H1 (cell line): ENCODE measurements around the gene NT5DC3. TPM values are rescaled to one million over a fixed set of nuclear protein-coding genes. Genes with fewer than 3 reads are reported as not detected.

Experiments used
- CTCF ChIA-PET: fragments of 300-600 bp; sonication (Branson Sonifier 250); formaldehyde crosslinking; loops from one replicate; lab custom pipeline; 2021; ENCODE audit not compliant: partially characterized antibody; lab: Charles Lee
- POLR2A ChIA-PET: fragments of 300-600 bp; sonication (Branson Sonifier 250); formaldehyde crosslinking; loops from one replicate; lab custom pipeline; 2021; ENCODE audit warnings: inconsistent platforms; ENCODE audit not compliant: partially characterized antibody; lab: Charles Lee
- DNase-seq, 2 experiments: peaks; one replicate each; pipeline versions ENCODE4 v3.0.0 to v3.0.0-alpha.2; 2010 to 2022; ENCODE audit warnings: low spot score in 2 of 2, low read depth in 1 of 2, mixed read lengths in 1 of 2
- FAIRE-seq: peaks from 2 replicates; lab custom pipeline; 2011; peaks lifted over from hg19 to GRCh38; lab: Jason Lieb, UNC
- H2AFZ ChIP-seq: 2 replicates; pipeline ENCODE4 v1.8.1; 2012; ENCODE audit warnings: low read length, inconsistent platforms
- H2AK5ac ChIP-seq: 2 replicates; pipeline ENCODE4 v1.6.1; 2013; ENCODE audit warnings: low read depth, low read length
- H2BK120ac ChIP-seq: replicated peaks from 2 replicates; pipeline ENCODE3; 2013; ENCODE audit warnings: low read depth, low read length, inconsistent platforms
- H2BK12ac ChIP-seq: 2 replicates; pipeline ENCODE4 v1.6.1; 2013; ENCODE audit warnings: low read depth, low read length
- H2BK15ac ChIP-seq: 2 replicates; pipeline ENCODE4 v1.6.1; 2013; ENCODE audit warnings: low read length
- H2BK20ac ChIP-seq: 2 replicates; pipeline ENCODE4 v1.6.1; 2013; ENCODE audit warnings: low read length
- H2BK5ac ChIP-seq: 2 replicates; pipeline ENCODE4 v1.6.1; 2013; ENCODE audit warnings: low read depth, low read length
- H3K14ac ChIP-seq: 2 replicates; pipeline ENCODE4 v1.6.1; 2013; ENCODE audit warnings: inconsistent platforms; ENCODE audit not compliant: insufficient read length
- H3K18ac ChIP-seq: 2 replicates; pipeline ENCODE4 v1.6.1; 2013; ENCODE audit warnings: low read length; ENCODE audit errors: extremely low read depth
- H3K23ac ChIP-seq: 2 replicates; pipeline ENCODE4 v1.6.1; 2013; ENCODE audit warnings: inconsistent platforms; ENCODE audit not compliant: insufficient read length
- H3K23me2 ChIP-seq: 2 replicates; pipeline ENCODE4 v1.6.1; 2013; ENCODE audit warnings: low read depth, low read length
- H3K27ac ChIP-seq: 2 replicates; pipeline ENCODE4 v1.6.1; 2011; ENCODE audit warnings: low read depth, low read length, inconsistent platforms
- H3K27me3 ChIP-seq, 4 experiments: replicated peaks in 1 of 4; 1 replicate in 1 of 4; 2 replicates in 3 of 4; pipeline versions ENCODE4 v1.6.1 to v1.8.1; 2011 to 2013; ENCODE audit warnings: low read length in 3 of 4, mild to moderate bottlenecking in 3 of 4, inconsistent platforms in 2 of 4, mixed read lengths in 2 of 4, moderate library complexity in 1 of 4; ENCODE audit not compliant: control insufficient read depth in 3 of 4, insufficient read depth in 3 of 4; ENCODE audit errors: extremely low read depth in 1 of 4
- H3K36me3 ChIP-seq, 4 experiments: 2 replicates each; pipeline versions ENCODE4 v1.6.1 to v1.8.1; 2011 to 2013; ENCODE audit warnings: mild to moderate bottlenecking in 4 of 4, low read length in 3 of 4, moderate library complexity in 2 of 4, control low read depth in 1 of 4, inconsistent platforms in 1 of 4; ENCODE audit not compliant: insufficient read depth in 4 of 4, control insufficient read depth in 2 of 4
- H3K4ac ChIP-seq: replicated peaks from 2 replicates; pipeline ENCODE3; 2013; ENCODE audit warnings: low read length, low read depth, mixed read lengths, inconsistent platforms; ENCODE audit not compliant: insufficient read length
- H3K4me1 ChIP-seq, 4 experiments: replicated peaks in 1 of 4; 1 replicate in 1 of 4; 2 replicates in 3 of 4; pipeline versions ENCODE4 v1.6.1 to v1.8.1; 2011 to 2013; ENCODE audit warnings: low read length in 3 of 4, inconsistent platforms in 2 of 4, mixed read lengths in 1 of 4; ENCODE audit not compliant: insufficient read depth in 4 of 4, control insufficient read depth in 3 of 4
- H3K4me2 ChIP-seq, 2 experiments: 2 replicates each; pipeline versions ENCODE4 v1.6.1 to v1.8.1; 2011 to 2013; ENCODE audit warnings: low read depth in 2 of 2, low read length in 2 of 2, control low read depth in 1 of 2, inconsistent platforms in 1 of 2, mild to moderate bottlenecking in 1 of 2; ENCODE audit not compliant: insufficient read depth in 1 of 2
- H3K4me3 ChIP-seq, 4 experiments: fragments of 200-600, 300-600 bp in 1 of 4; sonication (generic), shearing (Covaris generic), sonication (Bioruptor Twin) in 1 of 4; 2 replicates each; pipeline versions ENCODE4 v1.5.1 to v1.8.1; 2011 to 2016; ENCODE audit warnings: low read length in 4 of 4, low read depth in 3 of 4, control low read depth in 2 of 4, inconsistent platforms in 2 of 4, mild to moderate bottlenecking in 2 of 4, mixed read lengths in 1 of 4, moderate library complexity in 1 of 4; ENCODE audit not compliant: insufficient read depth in 2 of 4; ENCODE audit errors: extremely low read depth in 1 of 4
- H3K56ac ChIP-seq: replicated peaks from 2 replicates; pipeline ENCODE3; 2013; ENCODE audit warnings: low read depth, mild to moderate bottlenecking, mixed read lengths, low read length, inconsistent platforms; ENCODE audit not compliant: insufficient read length
- H3K79me1 ChIP-seq: 2 replicates; pipeline ENCODE4 v1.6.1; 2013; ENCODE audit warnings: low read depth, low read length, control low read depth
- H3K79me2 ChIP-seq, 2 experiments: 2 replicates each; pipeline versions ENCODE4 v1.6.1 to v1.8.1; 2012 to 2013; ENCODE audit warnings: low read length in 2 of 2, mild to moderate bottlenecking in 2 of 2, inconsistent platforms in 1 of 2; ENCODE audit not compliant: insufficient read depth in 2 of 2, control insufficient read depth in 1 of 2
- H3K9ac ChIP-seq, 4 experiments: replicated peaks in 1 of 4; 1 replicate in 1 of 4; 2 replicates in 3 of 4; pipeline versions ENCODE4 v1.6.1 to v1.8.1; 2011 to 2013; ENCODE audit warnings: low read depth in 3 of 4, low read length in 3 of 4, control low read depth in 2 of 4, mild to moderate bottlenecking in 2 of 4, moderate library complexity in 2 of 4, inconsistent platforms in 1 of 4; ENCODE audit errors: extremely low read depth in 1 of 4
- H3K9me3 ChIP-seq, 2 experiments: 2 replicates each; pipeline versions ENCODE4 v1.6.1 to v1.8.1; 2012 to 2013; ENCODE audit warnings: mild to moderate bottlenecking in 2 of 2, moderate library complexity in 2 of 2, control low read depth in 1 of 2, inconsistent platforms in 1 of 2, low read depth in 1 of 2, low read length in 1 of 2, mixed read lengths in 1 of 2; ENCODE audit not compliant: insufficient read depth in 2 of 2
- H4K20me1 ChIP-seq, 2 experiments: replicated peaks in 1 of 2; 2 replicates each; pipeline versions ENCODE3 to v1.8.1; 2011 to 2013; ENCODE audit warnings: inconsistent platforms in 2 of 2, low read length in 2 of 2, mild to moderate bottlenecking in 1 of 2; ENCODE audit not compliant: insufficient read depth in 2 of 2, control insufficient read depth in 1 of 2
- H4K5ac ChIP-seq: 2 replicates; pipeline ENCODE4 v1.6.1; 2013; ENCODE audit warnings: low read length, low read depth, mixed read lengths, inconsistent platforms; ENCODE audit not compliant: insufficient read length
- H4K8ac ChIP-seq: 2 replicates; pipeline ENCODE4 v1.8.0; 2013; ENCODE audit warnings: mild to moderate bottlenecking, moderate library complexity, low read length, inconsistent platforms; ENCODE audit not compliant: insufficient read depth; ENCODE audit errors: extremely low read depth
- H4K91ac ChIP-seq: replicated peaks from 2 replicates; pipeline ENCODE3; 2013; ENCODE audit warnings: low read length, mixed read lengths, inconsistent platforms; ENCODE audit not compliant: insufficient read length
- ATF2 ChIP-seq: IDR thresholded peaks from 2 replicates; pipeline ENCODE4 v1.6.1; 2012; ENCODE audit warnings: low read length, inconsistent platforms
- BCL11A ChIP-seq, 2 experiments: IDR thresholded peaks; one replicate each; pipeline ENCODE4 v1.6.1; 2011; ENCODE audit warnings: low read depth in 2 of 2, low read length in 2 of 2, mild to moderate bottlenecking in 2 of 2
- CBX5 ChIP-seq: fragments of 300-800, 300-1000 bp; sonication (generic); IDR thresholded peaks from 2 replicates; pipeline ENCODE4 v1.7.1; 2016; ENCODE audit warnings: antibody characterized with exemption, low read length, low read depth
- CHD2 ChIP-seq: IDR thresholded peaks from 2 replicates; pipeline ENCODE4 v1.6.1; 2012; ENCODE audit warnings: low read length, improper control_type of control experiment
- E2F6 ChIP-seq: IDR thresholded peaks from 2 replicates; pipeline ENCODE4 v1.6.1; 2012; ENCODE audit warnings: inconsistent platforms
- FOSL1 ChIP-seq: IDR thresholded peaks from 2 replicates; pipeline ENCODE4 v1.6.1; 2011; ENCODE audit warnings: mild to moderate bottlenecking, low read depth, low read length, moderate library complexity; ENCODE audit not compliant: insufficient read depth
- GTF2F1 ChIP-seq: IDR thresholded peaks from 2 replicates; pipeline ENCODE4 v1.6.1; 2012; ENCODE audit warnings: low read depth, low read length, improper control_type of control experiment, borderline replicate concordance
- JUND ChIP-seq: IDR thresholded peaks from 2 replicates; pipeline ENCODE4 v1.6.1; 2011; ENCODE audit warnings: mild to moderate bottlenecking, improper control_type of control experiment, low read length
- KDM1A ChIP-seq: fragments of 200-600, 300-600 bp; sonication (generic); IDR thresholded peaks from 2 replicates; pipeline ENCODE4 v1.7.1; 2016; ENCODE audit warnings: mild to moderate bottlenecking, low read length, borderline replicate concordance
- SAP30 ChIP-seq: fragments of 300-600 bp; sonication (generic); IDR thresholded peaks from 2 replicates; pipeline ENCODE4 v1.7.1; 2012; ENCODE audit warnings: low read length, moderate library complexity, mild to moderate bottlenecking, inconsistent platforms; ENCODE audit not compliant: insufficient read depth, insufficient replicate concordance
- SP2 ChIP-seq: IDR thresholded peaks from 2 replicates; pipeline ENCODE4 v1.6.1; 2012; ENCODE audit warnings: mild to moderate bottlenecking, low read length, inconsistent platforms
- TAF1 ChIP-seq: IDR thresholded peaks from 2 replicates; pipeline ENCODE4 v1.6.1; 2011; ENCODE audit warnings: mild to moderate bottlenecking, low read depth, low read length
- WGBS, 2 experiments: shearing (Covaris generic) in 1 of 2; methylation state at CpG; one replicate each; pipeline versions ENCODE4 v1.1.6 to v1.1.7; 2013 to 2015; ENCODE audit warnings: low lambda C conversion rate in 2 of 2, mixed read lengths in 2 of 2, inconsistent platforms in 1 of 2, low coverage in 1 of 2, missing lambda C conversion rate in 1 of 2; ENCODE audit not compliant: insufficient replicate concordance in 2 of 2, insufficient coverage in 1 of 2, insufficient read length in 1 of 2; ENCODE audit errors: extremely low coverage in 1 of 2, missing lambda C conversion rate in 1 of 2; 5-methylcytosine and 5-hydroxymethylcytosine counted together
- polyA plus RNA-seq, 7 experiments: library from polyadenylated mRNA; depleted of rRNA in 3 of 7; stranded (reverse) in 5 of 7; unstranded in 2 of 7; fragments of >200 nt in 5 of 7; fragments of 200-250 nt in 2 of 7; gene quantifications; 1 replicate in 5 of 7; 2 replicates in 1 of 7; 4 replicates in 1 of 7; pipeline versions ENCODE4 v1.2.1 to v1.2.3, GENCODE V29; 2011 to 2013; ENCODE audit warnings: missing spikeins in 2 of 7, mixed read lengths in 2 of 7
- total RNA-seq: library from RNA; stranded (reverse); fragmentation: NEBNext Ultra II Directional; extraction: Animal tissue kit (Norgen Biotek cat#: 25700); gene quantifications from 2 replicates; pipeline ENCODE4 v1.2.1, GENCODE V29; 2021

The NT5DC3 gene
- total and polyA plus RNA-seq, 2 of the 8 experiments (the other 6 are each of a cell fraction or from before 2014, with no cell fraction given): 5.4 to 14.8 TPM

- DNase-seq: no peak
- 93% methylated on average over 4 of the region's 4 CpGs; no CpG with 5 or more reads in 1 of the 2 experiments for WGBS, 2 experiments
- Histone ChIP-seq H2AFZ (0 out of 2 replicates have a peak overlapping the region, but pooled peaks have one; percentile 39), H3K79me1 (no peaks in the 10 kb centered on the region), H4K5ac (no peak overlapping the region), H2BK120ac (no peak overlapping the region), H3K27ac (no peak overlapping the region), H2BK15ac (no peak overlapping the region), H3K36me3 (no peaks in the 10 kb centered on the region), H3K9ac (no peak overlapping the region), H2BK20ac (no peak overlapping the region), H2BK12ac (no peak overlapping the region), H3K79me2 (no peaks in the 10 kb centered on the region), H2BK5ac (no peak overlapping the region), H3K4me3 (no peak overlapping the region), H3K4me1 (no peaks in the 10 kb centered on the region), H3K4me2 (no peak overlapping the region), H4K20me1 (peaks cover 0 to 2% of the 10 kb centered on the region in 2 experiments), H2AK5ac (no peak overlapping the region), H3K14ac (no peak overlapping the region), H3K23ac (no peak overlapping the region), H4K8ac (no peak overlapping the region), H3K23me2 (no peaks in the 10 kb centered on the region), H3K9me3 (peaks cover 5 to 12% of the 10 kb centered on the region in 2 experiments; a peak in 1 of 4 replicates), H3K18ac (no peak overlapping the region), H3K4ac (no peak overlapping the region), H4K91ac (no peak overlapping the region), H3K56ac (no peak overlapping the region), H3K27me3 (no peaks in the 10 kb centered on the region)
- ChIA-PET CTCF (interaction anchor here (1.0 to 1.4 kb wide), 3 partner anchors 9 to 18 kb away, joined by 3 to 7 read pairs (median 4); no protein-coding TSS in a partner anchor), POLR2A (no interaction called here)
- FAIRE-seq: no peak
- TF ChIP-seq ATF2: no peak
- TF ChIP-seq CHD2: no peak
- TF ChIP-seq CBX5: no peak
- TF ChIP-seq E2F6: no peak
- no peak for TF ChIP-seq GTF2F1
- TF ChIP-seq TAF1: no peak
- TF ChIP-seq SAP30: no peak
- TF ChIP-seq FOSL1: no peak
- TF ChIP-seq BCL11A (IDR thresholded peaks at IDR 0.05; ENCODE audit: low read depth in 2 of 2, low read length in 2 of 2): no peak
- TF ChIP-seq SP2: no peak
- TF ChIP-seq KDM1A: no peak
- TF ChIP-seq JUND: no peak
Observed at GRCh38 chr12:103728323-103728722, 112.7 kb downstream of the NT5DC3 start.
